PC-3 (cell line): ENCODE measurements around the gene WWP2. TPM values are rescaled to one million over a fixed set of nuclear protein-coding genes. Genes with fewer than 3 reads are reported as not detected.

Source experiments
- ATAC-seq: fragments of 200-7000 bp; cut with Tn5 transposase; 2 replicates; pipeline ENCODE4 v1.9.1; 2020; ENCODE audit warnings: mild to moderate bottlenecking, moderate library complexity
- BruUV-seq: library from RNA; stranded (reverse); fragments of 400-500 nt; replicated peaks from 2 replicates; lab custom pipeline; 2021; lab: Mats Ljungman, UMichigan
- CTCF ChIA-PET: fragments of 300-600 bp; sonication (Branson Sonifier 250); formaldehyde crosslinking; loops from one replicate; lab custom pipeline; 2022; ENCODE audit warnings: antibody characterized with exemption; lab: Charles Lee
- POLR2A ChIA-PET: fragments of 300-600 bp; sonication (Branson Sonifier 250); formaldehyde crosslinking; loops from one replicate; lab custom pipeline; 2022; ENCODE audit warnings: antibody characterized with exemption; ENCODE audit not compliant: unreplicated experiment; lab: Charles Lee
- DNase-seq: peaks from one replicate; pipeline ENCODE4 v3.0.0-alpha.2; 2015
- H2AFZ ChIP-seq: fragments of 300-600 bp; sonication (generic); 2 replicates; pipeline ENCODE4 v1.6.0; 2016; ENCODE audit warnings: antibody characterized with exemption, low read length
- H3F3A ChIP-seq: fragments of 300-600 bp; sonication (generic); one replicate; pipeline ENCODE4 v1.6.0; 2017; ENCODE audit warnings: antibody characterized with exemption, low read length, control low read depth, mild to moderate bottlenecking; ENCODE audit not compliant: unreplicated experiment
- H3K27ac ChIP-seq: fragments of 300-600 bp; sonication (generic); 2 replicates; pipeline ENCODE4 v1.5.1; 2016; ENCODE audit warnings: mild to moderate bottlenecking, low read length
- H3K27me3 ChIP-seq: fragments of 300-600 bp; sonication (generic); 2 replicates; pipeline ENCODE4 v1.6.1; 2016; ENCODE audit warnings: low read length, mixed read lengths
- H3K36me3 ChIP-seq: fragments of 300-600 bp; sonication (generic); 2 replicates; pipeline ENCODE4 v1.6.1; 2016; ENCODE audit warnings: low read depth, mixed run types, low read length, mixed read lengths
- H3K4me1 ChIP-seq: fragments of 300-600 bp; sonication (generic); 2 replicates; pipeline ENCODE4 v1.5.1; 2016; ENCODE audit warnings: low read length; ENCODE audit not compliant: insufficient read depth
- H3K4me2 ChIP-seq: fragments of 300-600 bp; sonication (generic); 2 replicates; pipeline ENCODE4 v1.6.0; 2016; ENCODE audit warnings: low read length
- H3K4me3 ChIP-seq: fragments of 300-600 bp; sonication (generic); 2 replicates; pipeline ENCODE4 v1.5.1; 2016; ENCODE audit warnings: mild to moderate bottlenecking, low read length, mixed read lengths
- H3K79me2 ChIP-seq: fragments of 300-600 bp; sonication (generic); 2 replicates; pipeline ENCODE4 v1.6.1; 2017; ENCODE audit warnings: low read length, mixed read lengths
- H3K9ac ChIP-seq: fragments of 300-600 bp; sonication (generic); 2 replicates; pipeline ENCODE4 v1.6.0; 2016; ENCODE audit warnings: mild to moderate bottlenecking, low read length
- H3K9me2 ChIP-seq: fragments of 300-600 bp; sonication (generic); replicated peaks from 2 replicates; pipeline ENCODE4 v1.6.1; 2016; ENCODE audit warnings: mixed run types, low read length, mixed read lengths
- H3K9me3 ChIP-seq: fragments of 300-600 bp; sonication (generic); 2 replicates; pipeline ENCODE4 v1.6.1; 2016; ENCODE audit warnings: low read length, mixed read lengths
- H4K20me1 ChIP-seq: fragments of 300-600 bp; sonication (generic); 2 replicates; pipeline ENCODE4 v1.6.1; 2016; ENCODE audit warnings: low read length, mixed read lengths
- CTCF ChIP-seq: fragments of 300-600 bp; sonication (generic); conservative IDR thresholded peaks from 2 replicates; pipeline ENCODE4 v1.5.1; 2017; ENCODE audit warnings: antibody characterized with exemption, low read depth, mild to moderate bottlenecking, low read length
- EZH2 ChIP-seq: fragments of 300-600 bp; sonication (generic); IDR thresholded peaks from one replicate; pipeline ENCODE4 v1.6.1; 2017; ENCODE audit warnings: antibody characterized with exemption, mild to moderate bottlenecking, low read length; ENCODE audit not compliant: unreplicated experiment
- EZH2phosphoT487 ChIP-seq: fragments of 300-600 bp; sonication (generic); IDR thresholded peaks from 2 replicates; pipeline ENCODE4 v1.6.1; 2018; ENCODE audit warnings: mild to moderate bottlenecking, antibody characterized with exemption, low read length, borderline replicate concordance
- intact Hi-C: fragments of 100-400 bp; cut with micrococcal nuclease; formaldehyde crosslinking; loops from 2 replicates; pipeline ENCODE4 v1.9.0; 2023
- total RNA-seq: library from RNA; depleted of rRNA; stranded (reverse); fragments of >200 nt; gene quantifications from 2 replicates; pipeline ENCODE4 v1.2.3, GENCODE V29; 2014

Gene WWP2
- total RNA-seq, 1 experiment from 2014 or later = 15.8 TPM

- POLR2A ChIA-PET = no interaction called here
- no peak overlapping the region for H3K27ac ChIP-seq
- no peaks in the 10 kb centered on the region for H3K27me3 ChIP-seq
- no peaks in the 10 kb centered on the region for H3K9me2 ChIP-seq
- H3K4me2 ChIP-seq = no peak overlapping the region
- H3K36me3 ChIP-seq = no peaks in the 10 kb centered on the region
- CTCF ChIA-PET = no interaction called here
- H3K9ac ChIP-seq = no peak overlapping the region
- H3K4me3 ChIP-seq = no peak overlapping the region
- no peaks in the 10 kb centered on the region for H3K4me1 ChIP-seq
- no peak overlapping the region for H2AFZ ChIP-seq
- intact Hi-C loops = no loop called here
- ATAC-seq (no peak), DNase-seq (no peak)
- H3K79me2 ChIP-seq = no peaks in the 10 kb centered on the region
- TF ChIP-seq EZH2phosphoT487 = no peak
- TF ChIP-seq EZH2 = no peak
- no peak for TF ChIP-seq CTCF
- no peaks in the 10 kb centered on the region for H4K20me1 ChIP-seq
- no TSS peak for BruUV-seq
- H3K9me3 ChIP-seq = no peaks in the 10 kb centered on the region
- no peaks in the 10 kb centered on the region for H3F3A ChIP-seq
These were observed 131.0 kb downstream of the WWP2 start for GRCh38 chr16:69893106-69893505.

- TF ChIP-seq CTCF = no peak
- no peak for TF ChIP-seq EZH2phosphoT487
- no peak for TF ChIP-seq EZH2
- no peaks in the 10 kb centered on the region for H3K4me1 ChIP-seq
- no peaks in the 10 kb centered on the region for H3F3A ChIP-seq
- H2AFZ ChIP-seq = no peak overlapping the region
- no peaks in the 10 kb centered on the region for H3K27me3 ChIP-seq
- no peaks in the 10 kb centered on the region for H3K9me2 ChIP-seq
- no peak overlapping the region for H3K4me3 ChIP-seq
- DNase-seq (no peak), ATAC-seq (no peak)
- H4K20me1 ChIP-seq = no peaks in the 10 kb centered on the region
- H3K79me2 ChIP-seq = no peaks in the 10 kb centered on the region
- BruUV-seq = no TSS peak
- H3K9me3 ChIP-seq = no peaks in the 10 kb centered on the region
- ChIA-PET POLR2A (no interaction called here), CTCF (no interaction called here)
- no peak overlapping the region for H3K4me2 ChIP-seq
- H3K9ac ChIP-seq = no peak overlapping the region
- no peaks in the 10 kb centered on the region for H3K36me3 ChIP-seq
- intact Hi-C loops = no loop called here
- no peak overlapping the region for H3K27ac ChIP-seq
These were observed 132.5 kb downstream of the WWP2 start for GRCh38 chr16:69894676-69895075.

- POLR2A ChIA-PET = no interaction called here
- TF ChIP-seq CTCF (no peak), EZH2 (no peak), EZH2phosphoT487 (no peak)
- CTCF ChIA-PET = no interaction called here
- no peaks in the 10 kb centered on the region for H3K27me3 ChIP-seq
- H3K4me2 ChIP-seq = no peak overlapping the region
- intact Hi-C loops = no loop called here
- H3K9me2 ChIP-seq = no peaks in the 10 kb centered on the region
- peaks cover 7% of the 10 kb centered on the region for H3K4me1 ChIP-seq
- no peaks in the 10 kb centered on the region for H3K9me3 ChIP-seq
- no peaks in the 10 kb centered on the region for H4K20me1 ChIP-seq
- no peak overlapping the region for H3K9ac ChIP-seq
- DNase-seq (no peak), ATAC-seq (no peak)
- no peak overlapping the region for H3K4me3 ChIP-seq
- no peaks in the 10 kb centered on the region for H3K79me2 ChIP-seq
- H3K27ac ChIP-seq = no peak overlapping the region
- H3K36me3 ChIP-seq = no peaks in the 10 kb centered on the region
- no peak overlapping the region for H2AFZ ChIP-seq
- no TSS peak for BruUV-seq
- no peaks in the 10 kb centered on the region for H3F3A ChIP-seq
These were observed 141.8 kb downstream of the WWP2 start for GRCh38 chr16:69903865-69904415.
